Measurements from ENCODE around the gene SKP2.

GRCh38 chr5:36181774-36182173 lies 29.9 kb downstream of the SKP2 start:
- TF ChIP-seq CTCF (IDR thresholded peaks at IDR 0.05) (no peak), POLR2A (IDR thresholded peaks at IDR 0.05) (no peak)
